Fibroblast of lung (primary cell): Measurements from ENCODE around the gene GRK6. TPM values are rescaled to one million over a fixed set of nuclear protein-coding genes. Genes with fewer than 3 reads are reported as not detected.

Experiments used
- DNase-seq, 2 donors: peaks; one replicate each; pipeline versions ENCODE4 v3.0.0 to v3.0.0-alpha.2; 2010; ENCODE audit warnings: low read depth in 2 of 2
- H2AFZ ChIP-seq: 2 replicates; pipeline ENCODE4 v1.5.1; 2012; ENCODE audit warnings: low read length, control low read depth, inconsistent platforms
- H3K27ac ChIP-seq: 2 replicates; pipeline ENCODE4 v1.5.1; 2011; ENCODE audit warnings: low read length, control low read depth; ENCODE audit not compliant: insufficient read depth
- H3K27me3 ChIP-seq: 2 replicates; pipeline ENCODE4 v1.5.1; 2011; ENCODE audit warnings: mild to moderate bottlenecking, low read length; ENCODE audit not compliant: control insufficient read depth, insufficient read depth
- H3K36me3 ChIP-seq: 2 replicates; pipeline ENCODE4 v1.5.1; 2011; ENCODE audit warnings: low read length; ENCODE audit not compliant: control insufficient read depth, insufficient read depth
- H3K4me1 ChIP-seq: 2 replicates; pipeline ENCODE4 v1.5.1; 2011; ENCODE audit warnings: low read length; ENCODE audit not compliant: control insufficient read depth, insufficient read depth; ENCODE audit errors: extremely low read depth
- H3K4me2 ChIP-seq: 2 replicates; pipeline ENCODE4 v1.5.1; 2011; ENCODE audit warnings: low read length, control low read depth; ENCODE audit not compliant: insufficient read depth; ENCODE audit errors: extremely low read depth
- H3K4me3 ChIP-seq, 4 experiments: fragments of 200-600 bp in 1 of 4; sonication (generic) in 1 of 4; replicated peaks in 1 of 4; 2 replicates each; pipeline ENCODE4 v1.5.1; 2011 to 2016; ENCODE audit warnings: low read length in 4 of 4, low read depth in 3 of 4, mild to moderate bottlenecking in 3 of 4, control low read depth in 2 of 4, inconsistent platforms in 1 of 4, mixed read lengths in 1 of 4; ENCODE audit not compliant: insufficient read depth in 1 of 4; ENCODE audit errors: control extremely low read depth in 1 of 4
- H3K79me2 ChIP-seq: 2 replicates; pipeline ENCODE4 v1.5.1; 2012; ENCODE audit warnings: mild to moderate bottlenecking, low read length, inconsistent platforms; ENCODE audit not compliant: control insufficient read depth, insufficient read depth
- H3K9ac ChIP-seq: 2 replicates; pipeline ENCODE4 v1.5.1; 2011; ENCODE audit warnings: mild to moderate bottlenecking, low read length, control low read depth; ENCODE audit not compliant: insufficient read depth
- H3K9me3 ChIP-seq: 2 replicates; pipeline ENCODE4 v1.5.1; 2012; ENCODE audit warnings: low read depth, low read length; ENCODE audit not compliant: control insufficient read depth, insufficient read depth
- H4K20me1 ChIP-seq: 2 replicates; pipeline ENCODE4 v1.5.1; 2011; ENCODE audit warnings: low read length; ENCODE audit not compliant: control insufficient read depth, insufficient read depth; ENCODE audit errors: extremely low read depth
- CTCF ChIP-seq, 2 donors: IDR thresholded peaks in 1 of 2; conservative IDR thresholded peaks in 1 of 2; 1 replicate in 1 of 2; 2 replicates in 1 of 2; pipeline ENCODE4 v1.5.1; 2011 to 2012; ENCODE audit warnings: low read length in 2 of 2, control low read depth in 1 of 2, inconsistent platforms in 1 of 2, low read depth in 1 of 2, mild to moderate bottlenecking in 1 of 2
- EZH2 ChIP-seq: IDR thresholded peaks from 2 replicates; pipeline ENCODE4 v1.5.1; 2012; ENCODE audit warnings: low read length, control low read depth, mild to moderate bottlenecking; ENCODE audit errors: missing control alignments
- polyA plus RNA-seq, 2 donors: library from polyadenylated mRNA; depleted of rRNA in 1 of 2; stranded (reverse) in 1 of 2; unstranded in 1 of 2; fragments of >200 nt; gene quantifications; 2 replicates each; pipeline ENCODE4 v1.2.1, GENCODE V29; 2011 to 2012; ENCODE audit warnings: missing spikeins in 1 of 2
- total RNA-seq: library from RNA; depleted of rRNA; stranded (reverse); fragments of >200 nt; gene quantifications from 2 replicates; pipeline ENCODE4 v1.2.1, GENCODE V29; 2014

GRK6 gene
- total and polyA plus RNA-seq, 2 donors (not counting 1 experiment from before 2014, with no cell fraction given): 15.0 to 15.8 TPM

- Histone ChIP-seq H3K27me3 (no peaks in the 10 kb centered on the region), H3K36me3 (peaks cover 8% of the 10 kb centered on the region)
Measured at GRCh38 chr5:177439518-177440053, 13.1 kb downstream of the GRK6 start.

GRCh38 chr5:177440211-177440989 is 13.9 kb downstream of the GRK6 start:
- Histone ChIP-seq H2AFZ (no peak overlapping the region), H3K9ac (no peak overlapping the region)
- DNase-seq: no peak

More at GRCh38 chr5:177439518-177440053, 13.1 kb downstream of the GRK6 start:
- no peaks in the 10 kb centered on the region for H3K9me3 ChIP-seq
- H3K4me1 ChIP-seq: no peaks in the 10 kb centered on the region
- no peak overlapping the region for H3K27ac ChIP-seq
- H4K20me1 ChIP-seq: no peaks in the 10 kb centered on the region
- no peaks in the 10 kb centered on the region for H3K79me2 ChIP-seq
- no peak overlapping the region for H3K9ac ChIP-seq
- TF ChIP-seq EZH2: no peak
- no peak overlapping the region for H3K4me3 ChIP-seq
- no peak overlapping the region for H2AFZ ChIP-seq
- H3K4me2 ChIP-seq: no peak overlapping the region
- DNase-seq: no peak

GRCh38 chr5:177440990-177441780 is 14.7 kb downstream of the GRK6 start:
- H3K36me3 ChIP-seq: peaks cover 5% of the 10 kb centered on the region
- H4K20me1 ChIP-seq: no peaks in the 10 kb centered on the region
- peaks cover 3% of the 10 kb centered on the region for H3K4me1 ChIP-seq
- H3K79me2 ChIP-seq: no peaks in the 10 kb centered on the region
- no peak overlapping the region for H3K4me3 ChIP-seq
- H3K9me3 ChIP-seq: no peaks in the 10 kb centered on the region
- no peak overlapping the region for H3K27ac ChIP-seq
- H3K9ac ChIP-seq: no peak overlapping the region
- TF ChIP-seq CTCF (conservative IDR thresholded peaks at IDR 0.05 in 1 of 2, IDR thresholded peaks at IDR 0.05 in 1 of 2; ENCODE audit: low read depth in 1 of 2, low read length in 2 of 2) (no peak), EZH2 (no peak)
- H3K27me3 ChIP-seq: no peaks in the 10 kb centered on the region
- H3K4me2 ChIP-seq: no peak overlapping the region
- no peak for DNase-seq
- no peak overlapping the region for H2AFZ ChIP-seq

More at GRCh38 chr5:177440211-177440989, 13.9 kb downstream of the GRK6 start:
- no peak for TF ChIP-seq EZH2
- TF ChIP-seq CTCF (conservative IDR thresholded peaks at IDR 0.05 in 1 of 2, IDR thresholded peaks at IDR 0.05 in 1 of 2; ENCODE audit: low read depth in 1 of 2, low read length in 2 of 2): no peak
- no peaks in the 10 kb centered on the region for H3K9me3 ChIP-seq
- no peaks in the 10 kb centered on the region for H3K4me1 ChIP-seq
- H3K4me2 ChIP-seq: no peak overlapping the region
- H3K27me3 ChIP-seq: no peaks in the 10 kb centered on the region
- H3K79me2 ChIP-seq: no peaks in the 10 kb centered on the region
- no peak overlapping the region for H3K27ac ChIP-seq
- H4K20me1 ChIP-seq: no peaks in the 10 kb centered on the region
- peaks cover 7% of the 10 kb centered on the region for H3K36me3 ChIP-seq
- H3K4me3 ChIP-seq: no peak overlapping the region
